DND-41 (cell line): ENCODE data around the gene GPR108.

Experiments
- ATAC-seq: fragments of 200-7000 bp; cut with Tn5 transposase; 3 replicates; pipeline ENCODE4 v1.9.1; 2021; ENCODE audit warnings: low read depth; ENCODE audit not compliant: insufficient read depth
- DNase-seq: peaks from one replicate; pipeline ENCODE4 v3.0.0-alpha.2; 2020
- H2AFZ ChIP-seq: 2 replicates; pipeline ENCODE4 v1.6.0; 2012; ENCODE audit warnings: low read depth, low read length
- H3K27ac ChIP-seq: 2 replicates; pipeline ENCODE4 v1.5.1; 2012; ENCODE audit warnings: low read length, inconsistent platforms
- H3K27me3 ChIP-seq: fragments of 200-600 bp; sonication (generic); 2 replicates; pipeline ENCODE4 v1.6.0; 2012; ENCODE audit warnings: low read length, mild to moderate bottlenecking, inconsistent platforms; ENCODE audit not compliant: insufficient read depth, poor library complexity
- H3K36me3 ChIP-seq: 2 replicates; pipeline ENCODE4 v1.5.1; 2012; ENCODE audit warnings: low read length, inconsistent platforms; ENCODE audit not compliant: insufficient read depth
- H3K4me1 ChIP-seq: 2 replicates; pipeline ENCODE4 v1.5.1; 2012; ENCODE audit warnings: mild to moderate bottlenecking, low read length; ENCODE audit not compliant: insufficient read depth
- H3K4me2 ChIP-seq: 2 replicates; pipeline ENCODE4 v1.6.0; 2012; ENCODE audit warnings: mild to moderate bottlenecking, moderate library complexity, low read length, inconsistent platforms; ENCODE audit not compliant: insufficient read depth
- H3K4me3 ChIP-seq, 2 experiments: fragments of 200-600 bp in 1 of 2; shearing (Covaris generic) in 1 of 2; 2 replicates each; pipeline ENCODE4 v1.5.1; 2012 to 2016; ENCODE audit warnings: inconsistent platforms in 2 of 2, low read length in 2 of 2, mild to moderate bottlenecking in 2 of 2, low read depth in 1 of 2, moderate library complexity in 1 of 2
- H3K79me2 ChIP-seq: 2 replicates; pipeline ENCODE4 v1.6.0; 2012; ENCODE audit warnings: low read length, inconsistent platforms; ENCODE audit not compliant: insufficient read depth
- H3K9ac ChIP-seq: 2 replicates; pipeline ENCODE4 v1.6.0; 2012; ENCODE audit warnings: low read depth, mild to moderate bottlenecking, inconsistent platforms, low read length, moderate library complexity
- H3K9me3 ChIP-seq: 2 replicates; pipeline ENCODE4 v1.5.1; 2012; ENCODE audit warnings: low read length, moderate library complexity, mild to moderate bottlenecking, inconsistent platforms; ENCODE audit not compliant: insufficient read depth, severe bottlenecking
- H4K20me1 ChIP-seq: 2 replicates; pipeline ENCODE4 v1.6.0; 2012; ENCODE audit warnings: low read length; ENCODE audit not compliant: insufficient read depth
- CTCF ChIP-seq: IDR thresholded peaks from 2 replicates; pipeline ENCODE4 v1.5.1; 2012; ENCODE audit warnings: borderline replicate concordance, low read length, moderate library complexity, mild to moderate bottlenecking; ENCODE audit not compliant: poor library complexity, severe bottlenecking; ENCODE audit errors: extremely low read depth
- EZH2 ChIP-seq: IDR thresholded peaks from 3 replicates; pipeline ENCODE4 v1.6.1; 2012; ENCODE audit warnings: borderline replicate concordance, low read depth, mild to moderate bottlenecking, moderate library complexity, low read length, inconsistent platforms; ENCODE audit not compliant: severe bottlenecking

GPR108 gene

GRCh38 chr19:6697291-6697690 lies 40.1 kb downstream of the GPR108 start:
- H4K20me1 ChIP-seq, result no peaks in the 10 kb centered on the region
- no peak overlapping the region for H3K9ac ChIP-seq
- ATAC-seq (no peak), DNase-seq (no peak)
- no peak overlapping the region for H3K4me2 ChIP-seq
- no peak overlapping the region for H2AFZ ChIP-seq
- H3K9me3 ChIP-seq, result no peaks in the 10 kb centered on the region
- H3K27ac ChIP-seq, result no peak overlapping the region
- no peaks in the 10 kb centered on the region for H3K27me3 ChIP-seq
- H3K4me1 ChIP-seq, result no peaks in the 10 kb centered on the region
- H3K4me3 ChIP-seq, result no peak overlapping the region
- no peaks in the 10 kb centered on the region for H3K79me2 ChIP-seq
- no peak for TF ChIP-seq CTCF
- no peak for TF ChIP-seq EZH2
- no peaks in the 10 kb centered on the region for H3K36me3 ChIP-seq

- H3K79me2 ChIP-seq, result no peaks in the 10 kb centered on the region
- no peaks in the 10 kb centered on the region for H3K27me3 ChIP-seq
- no peak overlapping the region for H3K9ac ChIP-seq
- H3K4me2 ChIP-seq, result no peak overlapping the region
- ATAC-seq (no peak), DNase-seq (no peak)
- no peak overlapping the region for H2AFZ ChIP-seq
- no peaks in the 10 kb centered on the region for H4K20me1 ChIP-seq
- H3K9me3 ChIP-seq, result no peaks in the 10 kb centered on the region
- H3K4me1 ChIP-seq, result no peaks in the 10 kb centered on the region
- TF ChIP-seq CTCF (no peak), EZH2 (no peak)
- no peak overlapping the region for H3K27ac ChIP-seq
- H3K4me3 ChIP-seq, result no peak overlapping the region
- no peaks in the 10 kb centered on the region for H3K36me3 ChIP-seq
Measured at GRCh38 chr19:6696239-6696820, 41.0 kb downstream of the GPR108 start.

- Histone ChIP-seq H3K9ac (no peak overlapping the region), H3K36me3 (no peaks in the 10 kb centered on the region), H2AFZ (no peak overlapping the region), H4K20me1 (no peaks in the 10 kb centered on the region), H3K79me2 (no peaks in the 10 kb centered on the region), H3K4me2 (no peak overlapping the region), H3K9me3 (no peaks in the 10 kb centered on the region), H3K4me3 (no peak overlapping the region), H3K4me1 (no peaks in the 10 kb centered on the region), H3K27me3 (no peaks in the 10 kb centered on the region), H3K27ac (no peak overlapping the region)
- DNase-seq (no peak), ATAC-seq (peak; percentile 47; the same call in 2 of the 3 replicates)
- TF ChIP-seq CTCF (no peak), EZH2 (no peak)
Measured at GRCh38 chr19:6694147-6694815, 43.1 kb downstream of the GPR108 start.

GRCh38 chr19:6693681-6694080 lies 43.7 kb downstream of the GPR108 start:
- DNase-seq (peak; percentile 33), ATAC-seq (0 out of 3 replicates have a peak, but pooled peaks have one; percentile 31)
- Histone ChIP-seq H3K4me2 (no peak overlapping the region), H2AFZ (no peak overlapping the region), H3K36me3 (no peaks in the 10 kb centered on the region), H3K9ac (no peak overlapping the region), H3K27ac (no peak overlapping the region), H3K27me3 (no peaks in the 10 kb centered on the region), H3K9me3 (no peaks in the 10 kb centered on the region), H3K79me2 (no peaks in the 10 kb centered on the region), H4K20me1 (no peaks in the 10 kb centered on the region), H3K4me1 (no peaks in the 10 kb centered on the region), H3K4me3 (no peak overlapping the region)
- no peak for TF ChIP-seq EZH2
- TF ChIP-seq CTCF, result no peak
